ENCODE measurements around the gene NME5. TPM values are rescaled to one million over a fixed set of nuclear protein-coding genes. Genes with fewer than 3 reads are reported as not detected.
"Not testable (repeated sequence)": the region's sequence is repeated elsewhere in the genome, so short reads cannot be mapped to it uniquely, and the experiment has no call there.

The NME5 gene
- 17.0 TPM for total RNA-seq

- peak; percentile 79 for DNase-seq (ENCODE audit: low spot score)
Measured at GRCh38 chr5:138138949-138139780, at the start of gene NME5. Gene NME5 (minus strand): TSS chr5:138139428. CDS start chr5:138138780, 648 bp downstream.

DNA sequence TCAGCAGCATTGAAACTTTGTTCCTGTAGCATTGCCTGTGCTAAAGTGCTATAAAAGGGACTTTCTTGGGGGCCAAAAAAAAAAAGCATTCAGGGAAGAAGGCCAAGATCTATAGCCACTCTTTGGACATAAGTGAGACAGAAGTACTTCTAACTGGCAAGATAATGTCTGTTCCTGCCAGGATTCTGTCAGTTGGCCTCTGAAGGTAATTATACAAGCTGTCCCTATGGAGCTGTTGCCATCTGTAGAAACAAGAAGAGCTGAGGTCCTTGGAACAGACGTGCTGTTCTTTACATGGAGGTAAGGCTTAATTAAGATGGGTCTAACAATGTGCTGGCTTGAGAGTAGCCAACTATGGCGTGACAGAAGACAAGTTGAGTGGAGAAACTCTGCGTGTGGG lies 49.4 kb upstream of the NME5 start:
- no peak for DNase-seq (ENCODE audit: low spot score)

GRCh38 chr5:138186002-138186447 lies 46.8 kb upstream of the NME5 start:
- no peak for DNase-seq (ENCODE audit: low spot score)

- DNase-seq (ENCODE audit: low spot score), result no peak
Measured at GRCh38 chr5:138182808-138183207, 43.6 kb upstream of the NME5 start.

DNA sequence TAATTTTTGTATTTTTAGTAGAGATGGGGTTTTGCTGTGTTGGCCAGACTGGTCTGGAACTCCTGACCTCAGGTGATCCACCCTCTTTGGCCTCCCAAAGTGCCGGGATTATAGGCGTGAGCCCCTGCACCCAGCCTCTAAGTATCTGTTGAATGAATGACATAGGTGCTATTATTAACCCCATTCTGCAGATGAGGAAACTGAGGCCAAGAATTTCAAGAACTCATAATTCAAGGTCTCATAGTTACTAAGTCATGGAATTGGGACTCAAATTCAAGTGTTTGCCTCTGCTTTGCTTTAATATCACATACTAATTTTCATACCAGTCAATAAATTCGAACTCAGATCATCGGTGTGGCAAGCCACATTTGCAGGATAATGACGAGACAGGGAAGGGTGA lies 41.6 kb upstream of the NME5 start:
- DNase-seq (ENCODE audit: low spot score), result no peak

- DNase-seq (ENCODE audit: low spot score), result no peak
Measured at GRCh38 chr5:138180183-138180782, 41.1 kb upstream of the NME5 start.

DNA sequence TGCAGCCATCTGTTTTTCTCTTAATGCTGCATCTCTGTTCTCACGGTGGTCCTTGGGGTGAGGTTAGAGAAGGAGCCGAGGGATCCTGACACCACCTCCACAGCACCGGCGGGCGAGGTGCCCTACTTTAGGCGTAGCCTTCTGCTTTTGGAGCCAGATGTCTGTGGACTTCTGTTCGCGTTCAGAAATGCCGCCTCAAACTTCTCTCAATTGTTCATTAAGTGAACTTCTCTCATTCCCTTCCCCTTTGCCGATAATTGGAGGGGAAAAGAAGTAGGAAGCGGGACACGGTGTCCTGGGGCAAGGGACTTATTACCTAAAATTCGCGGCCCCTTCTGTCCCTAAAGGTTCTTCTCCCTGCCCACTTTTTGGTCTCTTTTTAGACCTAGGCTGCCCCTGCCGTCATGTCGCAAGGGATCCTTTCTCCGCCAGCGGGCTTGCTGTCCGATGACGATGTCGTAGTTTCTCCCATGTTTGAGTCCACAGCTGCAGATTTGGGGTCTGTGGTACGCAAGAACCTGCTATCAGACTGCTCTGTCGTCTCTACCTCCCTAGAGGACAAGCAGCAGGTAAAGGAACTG lies 40.1 kb upstream of the NME5 start:
- no peak for DNase-seq (ENCODE audit: low spot score)

DNA sequence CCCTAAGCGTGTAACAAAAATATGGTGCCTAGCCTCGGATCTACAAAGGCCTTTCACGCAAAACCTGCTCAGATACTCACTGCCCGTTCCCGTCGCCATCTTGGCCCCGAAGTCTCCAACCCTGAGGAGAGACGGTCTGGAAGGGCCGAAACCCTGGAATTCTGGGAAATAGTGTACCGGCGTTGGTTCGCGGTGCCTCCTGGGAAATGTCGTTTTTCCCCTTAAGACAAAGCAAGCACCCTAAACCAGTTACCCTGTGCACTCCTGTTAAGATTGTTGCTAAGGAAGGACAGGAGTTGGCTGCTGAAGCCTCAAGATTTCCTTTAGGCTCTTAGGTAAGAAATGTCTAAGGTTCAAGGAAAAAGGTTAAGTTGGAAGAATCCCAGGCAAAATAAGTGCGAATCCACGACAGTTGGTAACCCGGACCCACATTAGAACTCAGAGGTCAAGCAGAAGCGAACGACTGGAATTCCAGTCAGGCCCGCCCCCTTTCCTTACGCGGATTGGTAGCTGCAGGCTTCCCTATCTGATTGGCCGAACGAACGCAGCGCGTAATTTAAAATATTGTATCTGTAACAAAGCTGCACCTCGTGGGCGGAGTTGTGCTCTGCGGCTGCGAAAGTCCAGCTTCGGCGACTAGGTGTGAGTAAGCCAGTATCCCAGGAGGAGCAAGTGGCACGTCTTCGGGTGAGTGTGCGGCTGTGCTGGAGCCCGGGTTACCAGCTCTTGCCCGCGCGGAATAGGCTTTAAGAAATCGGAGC lies 39.5 kb upstream of the NME5 start, which contains the start of the genes BRD8 and KIF20A:
Gene BRD8 (minus strand): TSS at position 115 of the 761 bp plus-strand sequence. CDS start 16 bp downstream, at position 99.
Gene KIF20A (plus strand): TSS at position 597 of the 761 bp plus-strand sequence. CDS start 569 bp downstream, outside the sequence.
- DNase-seq (ENCODE audit: low spot score), result peak; percentile 97

DNA sequence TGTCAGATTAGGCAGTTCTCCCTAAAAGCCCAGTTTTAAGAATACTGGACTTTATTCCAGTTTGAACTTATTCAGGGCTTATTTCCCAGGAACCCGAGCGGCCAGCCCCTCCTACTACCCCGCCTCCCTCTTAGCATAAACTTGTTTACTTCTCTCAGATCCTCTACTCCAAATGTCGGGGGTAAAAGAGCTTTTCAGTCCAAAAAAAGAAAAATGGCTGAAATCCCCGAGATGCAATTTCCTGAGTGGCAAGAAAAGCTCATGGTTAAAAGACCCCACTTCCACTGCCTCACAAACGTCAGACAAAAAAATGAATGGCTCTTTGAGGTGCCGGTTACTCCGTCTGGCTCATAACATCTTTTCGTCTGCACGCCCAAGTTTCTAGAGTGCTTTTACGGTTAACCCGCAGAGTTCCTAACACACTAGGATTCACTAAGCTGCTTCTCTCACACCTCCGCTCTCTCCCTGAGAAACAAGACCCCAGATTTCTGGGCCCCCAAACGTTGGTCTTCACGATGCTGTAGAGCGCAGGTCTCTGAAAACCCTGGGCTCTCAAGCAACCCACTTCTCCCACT lies 38.8 kb upstream of the NME5 start:
- peak; percentile 20 for DNase-seq (ENCODE audit: low spot score)

DNA sequence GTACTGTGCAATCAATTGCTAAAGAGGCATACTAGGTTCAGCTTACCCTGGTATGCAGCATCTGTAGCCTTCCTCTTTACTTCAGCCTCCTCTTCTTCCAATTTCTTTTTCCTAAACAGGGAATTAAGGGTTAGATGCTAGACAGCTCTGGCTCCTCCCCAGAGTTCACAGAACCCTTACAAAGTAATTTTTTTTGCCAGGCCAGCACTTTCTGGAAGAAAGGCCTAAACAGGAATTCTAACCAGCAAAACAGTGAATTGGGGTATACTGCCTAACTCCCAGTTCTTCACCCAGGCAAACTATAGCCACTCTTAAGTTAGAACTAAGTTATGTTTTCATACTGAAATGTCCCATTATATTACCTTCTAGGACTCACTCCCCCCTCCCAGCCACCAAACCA lies 31.1 kb upstream of the NME5 start:
- DNase-seq (ENCODE audit: low spot score), result no peak

- no peak for DNase-seq (ENCODE audit: low spot score)
Measured at GRCh38 chr5:138169124-138169523, 29.9 kb upstream of the NME5 start.

DNA sequence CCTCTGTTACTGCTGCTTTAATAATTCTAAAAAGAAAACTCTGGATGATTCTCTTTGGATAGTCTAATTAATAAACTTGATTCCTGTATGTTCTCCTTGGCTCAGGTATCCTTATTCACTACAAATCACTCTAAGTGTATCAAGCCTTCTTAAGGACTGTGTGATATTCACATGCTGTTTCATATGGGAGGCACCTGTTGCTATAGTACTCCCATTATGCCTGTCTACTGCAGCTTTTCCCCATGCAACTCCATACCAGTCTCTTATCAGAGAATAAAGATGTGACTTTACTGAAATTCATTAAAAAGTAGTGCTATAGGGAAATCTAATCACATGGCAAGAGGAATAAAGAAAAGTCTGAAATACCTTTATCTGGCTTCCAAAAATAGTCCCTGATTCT lies 24.5 kb upstream of the NME5 start:
- no peak for DNase-seq (ENCODE audit: low spot score)

GRCh38 chr5:138160706-138161105 lies 21.5 kb upstream of the NME5 start:
- no peak for DNase-seq (ENCODE audit: low spot score)

DNA sequence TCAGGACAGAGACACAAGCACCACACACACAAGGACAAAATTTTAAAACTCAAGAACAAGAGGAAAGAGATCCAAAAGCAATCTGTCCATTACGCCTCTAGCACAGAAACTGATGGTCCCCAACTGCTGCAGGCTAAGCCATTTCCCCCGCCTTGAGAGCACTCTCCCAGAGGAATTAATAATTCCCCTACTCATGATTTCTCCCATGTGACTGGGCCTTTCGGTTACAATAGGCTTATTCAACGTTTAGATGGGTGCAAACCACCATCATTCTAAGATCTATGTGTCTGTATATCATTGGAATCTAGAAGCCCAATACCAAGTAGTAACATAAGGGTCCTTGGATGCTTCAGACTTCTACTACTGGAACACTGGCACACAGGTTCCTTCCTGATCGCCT lies 20.4 kb upstream of the NME5 start:
- no peak for DNase-seq (ENCODE audit: low spot score)

GRCh38 chr5:138157626-138158025 lies 18.4 kb upstream of the NME5 start:
- no peak for DNase-seq (ENCODE audit: low spot score)

DNA sequence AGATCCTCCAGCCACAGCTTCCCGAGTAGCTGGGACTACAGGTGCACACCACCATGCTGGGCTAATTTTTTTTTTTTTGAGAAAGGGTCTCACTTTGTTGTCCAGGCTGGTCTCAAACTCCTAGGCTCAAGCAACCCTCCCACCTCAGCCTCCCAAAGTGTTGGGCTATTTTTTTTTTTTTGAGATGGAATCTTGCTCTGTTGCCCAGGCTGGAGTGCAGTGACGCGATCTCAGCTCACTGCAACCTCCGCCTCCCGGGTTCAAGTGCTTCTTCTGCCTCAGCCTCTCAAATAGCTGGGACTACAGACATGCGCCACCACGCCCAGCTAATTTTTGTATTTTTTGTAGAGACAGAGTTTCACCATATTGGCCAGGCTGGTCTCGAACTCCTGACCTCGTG lies 16.7 kb upstream of the NME5 start:
- not testable (repeated sequence) for DNase-seq (ENCODE audit: low spot score)

GRCh38 chr5:138149530-138149929 lies 10.3 kb upstream of the NME5 start:
- DNase-seq (ENCODE audit: low spot score), result no peak

DNA sequence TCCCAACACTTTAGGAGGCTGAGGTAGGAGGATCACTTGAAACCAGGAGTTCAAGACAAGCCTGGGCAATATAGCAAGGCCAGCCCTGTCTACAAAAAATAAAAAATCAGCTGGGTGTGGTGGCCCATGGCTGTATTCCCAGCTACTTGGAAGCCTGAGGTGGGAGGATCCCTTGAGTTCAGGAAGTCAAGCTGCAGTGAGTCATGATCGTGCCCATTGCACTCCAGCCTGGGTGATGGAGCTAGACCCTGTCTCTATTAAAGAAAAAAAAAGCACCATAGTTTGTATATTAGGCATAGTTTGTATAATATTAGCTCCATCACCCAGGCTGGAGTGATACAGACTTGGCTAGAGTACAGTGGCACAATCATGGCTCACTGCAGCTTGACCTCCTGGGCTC lies 9.6 kb upstream of the NME5 start:
- DNase-seq (ENCODE audit: low spot score), result peak; percentile 38

DNA sequence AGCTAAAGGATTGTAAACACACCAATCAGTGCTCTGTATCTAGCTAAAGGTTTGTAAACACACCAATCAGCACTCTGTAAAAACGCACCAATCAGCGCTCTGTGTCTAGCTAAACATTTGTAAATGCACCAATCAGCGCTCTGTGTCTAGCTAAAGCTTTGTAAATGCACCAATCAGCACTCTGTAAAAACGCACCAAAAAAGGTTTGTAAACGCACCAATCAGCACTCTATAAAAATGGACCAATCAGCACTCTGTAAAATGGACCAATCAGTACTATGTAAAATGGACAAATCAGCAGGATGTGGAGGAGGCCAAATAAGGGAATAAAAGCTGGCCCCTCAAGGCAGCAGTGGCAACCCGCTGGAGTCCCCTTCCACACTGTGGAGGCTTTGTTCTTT lies 4.3 kb upstream of the NME5 start:
- not testable (repeated sequence) for DNase-seq (ENCODE audit: low spot score)

GRCh38 chr5:138141734-138142133 lies 2.5 kb upstream of the NME5 start:
- no peak for DNase-seq (ENCODE audit: low spot score)

GRCh38 chr5:138140268-138140667 lies 1.0 kb upstream of the NME5 start:
- no peak for DNase-seq (ENCODE audit: low spot score)

DNA sequence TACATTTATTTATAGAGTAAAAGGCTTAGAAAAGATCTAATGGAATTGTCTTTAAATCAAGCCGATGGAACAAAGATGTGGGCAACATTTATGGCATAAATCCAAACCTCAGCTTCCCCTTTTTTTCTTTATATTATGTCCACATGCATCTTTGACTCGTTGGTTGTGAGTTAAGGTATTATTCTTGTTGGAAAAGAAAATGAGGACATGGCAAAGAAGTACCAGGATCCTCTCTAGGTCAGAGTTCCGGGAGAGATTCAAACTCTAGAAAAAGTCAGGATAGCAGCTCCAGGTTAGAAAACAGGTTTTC lies 508 bp upstream of the NME5 start:
- no peak for DNase-seq (ENCODE audit: low spot score)
